Karpas-422 (cell line): Measurements from ENCODE around the gene MTCL1. TPM values are rescaled to one million over a fixed set of nuclear protein-coding genes. Genes with fewer than 3 reads are reported as not detected.

ENCODE experiments used
- DNase-seq: peaks from one replicate; pipeline ENCODE4 v3.0.0-alpha.2; 2015
- H2AFZ ChIP-seq: fragments of 200-600 bp; sonication (generic); 2 replicates; pipeline ENCODE4 v1.6.1; 2014; ENCODE audit warnings: antibody characterized with exemption, low read length, mixed read lengths
- H3K27ac ChIP-seq: fragments of 200-600 bp; sonication (generic); 2 replicates; pipeline ENCODE4 v1.5.1; 2014; ENCODE audit warnings: mild to moderate bottlenecking, low read length, moderate library complexity
- H3K27me3 ChIP-seq: fragments of 200-600 bp; sonication (generic); 2 replicates; pipeline ENCODE4 v1.6.1; 2014; ENCODE audit warnings: low read length, mixed read lengths
- H3K36me3 ChIP-seq: fragments of 200-600 bp; sonication (generic); 2 replicates; pipeline ENCODE4 v1.6.1; 2014; ENCODE audit warnings: low read length, mixed read lengths; ENCODE audit not compliant: insufficient read depth
- H3K4me1 ChIP-seq: fragments of 200-600 bp; sonication (generic); 2 replicates; pipeline ENCODE4 v1.6.1; 2014; ENCODE audit warnings: mild to moderate bottlenecking, low read length, mixed read lengths
- H3K4me2 ChIP-seq: fragments of 200-600 bp; sonication (generic); 2 replicates; pipeline ENCODE4 v1.6.1; 2014; ENCODE audit warnings: low read length, low read depth, mild to moderate bottlenecking; ENCODE audit not compliant: poor library complexity, severe bottlenecking
- H3K4me3 ChIP-seq: fragments of 200-600 bp; sonication (generic); 2 replicates; pipeline ENCODE4 v1.5.1; 2014; ENCODE audit warnings: mild to moderate bottlenecking, antibody characterized with exemption, low read length, mixed read lengths
- H3K79me2 ChIP-seq: fragments of 200-600 bp; sonication (generic); 2 replicates; pipeline ENCODE4 v1.6.1; 2014; ENCODE audit warnings: mild to moderate bottlenecking, low read length, mixed read lengths
- H3K9ac ChIP-seq: fragments of 200-600 bp; sonication (generic); 2 replicates; pipeline ENCODE4 v1.6.0; 2014; ENCODE audit warnings: low read length
- H3K9me2 ChIP-seq: fragments of 200-600 bp; sonication (generic), shearing (Covaris generic); replicated peaks from 2 replicates; pipeline ENCODE4 v1.6.0; 2014; ENCODE audit warnings: mild to moderate bottlenecking, low read length, moderate library complexity; ENCODE audit not compliant: insufficient read depth
- H3K9me3 ChIP-seq: fragments of 300-700, 200-600 bp; sonication (generic); 2 replicates; pipeline ENCODE4 v1.6.1; 2014; ENCODE audit warnings: low read length, mixed read lengths
- H4K20me1 ChIP-seq: fragments of 200-600 bp; sonication (generic); 2 replicates; pipeline ENCODE4 v1.6.1; 2014; ENCODE audit warnings: mild to moderate bottlenecking, antibody characterized with exemption, low read length, low read depth; ENCODE audit not compliant: insufficient read depth
- total RNA-seq: library from RNA; depleted of rRNA; stranded (reverse); fragments of >200 nt; shearing (Covaris generic); gene quantifications from 2 replicates; pipeline ENCODE4 v1.2.3, GENCODE V29; 2014; ENCODE audit warnings: low replicate concordance

Gene MTCL1
- total RNA-seq, 1 experiment from 2014 or later, result 2.9 TPM

DNA sequence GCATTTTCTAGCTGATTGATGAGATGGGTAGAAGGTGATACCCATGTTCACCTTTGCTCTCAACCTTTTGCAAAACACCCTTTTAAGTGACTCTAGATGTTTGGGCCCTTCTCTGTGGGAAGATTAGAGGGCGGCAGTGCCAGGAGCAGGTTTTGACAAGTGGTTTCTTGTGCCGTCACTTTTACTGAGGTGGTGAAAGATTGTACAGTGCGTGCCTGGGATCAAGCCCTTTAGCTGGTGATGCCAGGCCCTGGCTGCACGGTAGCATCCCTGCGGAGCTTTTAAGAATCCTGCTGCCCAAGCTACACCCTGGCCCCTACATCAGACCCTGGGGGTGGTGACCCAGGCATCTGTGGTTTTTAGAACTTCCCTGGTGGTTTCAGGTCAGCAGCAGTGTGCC, 29.1 kb downstream of the MTCL1 start:
- H3K9me3 ChIP-seq, result no peaks in the 10 kb centered on the region
- no peak overlapping the region for H3K4me2 ChIP-seq
- H3K36me3 ChIP-seq, result no peaks in the 10 kb centered on the region
- no peaks in the 10 kb centered on the region for H3K27me3 ChIP-seq
- no peak overlapping the region for H2AFZ ChIP-seq
- H4K20me1 ChIP-seq, result no peaks in the 10 kb centered on the region
- no peaks in the 10 kb centered on the region for H3K9me2 ChIP-seq
- H3K9ac ChIP-seq, result no peak overlapping the region
- no peak overlapping the region for H3K4me3 ChIP-seq
- no peaks in the 10 kb centered on the region for H3K79me2 ChIP-seq
- H3K4me1 ChIP-seq, result no peaks in the 10 kb centered on the region
- no peak for DNase-seq
- no peak overlapping the region for H3K27ac ChIP-seq

DNA sequence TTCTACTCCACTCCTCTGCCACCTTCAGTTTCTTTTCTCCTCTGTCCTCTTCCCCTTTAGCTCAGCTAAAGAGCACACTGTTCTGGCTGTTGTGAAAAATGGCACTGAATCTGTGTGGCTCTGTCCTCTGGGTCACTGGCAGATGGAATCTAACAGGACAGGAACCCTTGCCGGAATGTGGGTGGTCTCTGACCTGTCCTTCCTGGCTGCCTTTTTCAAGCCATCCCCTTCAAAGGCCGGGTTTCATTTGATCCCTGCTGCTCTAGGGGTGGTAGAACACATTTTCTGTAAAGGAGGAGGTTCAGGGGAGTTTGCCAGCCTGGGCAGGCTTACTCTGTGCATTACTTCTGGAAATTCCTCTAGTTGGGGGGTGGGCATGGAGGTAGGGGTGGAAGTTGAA, 29.9 kb downstream of the MTCL1 start:
- no peaks in the 10 kb centered on the region for H4K20me1 ChIP-seq
- no peaks in the 10 kb centered on the region for H3K27me3 ChIP-seq
- no peak overlapping the region for H3K27ac ChIP-seq
- H3K9me3 ChIP-seq, result no peaks in the 10 kb centered on the region
- H3K9me2 ChIP-seq, result no peaks in the 10 kb centered on the region
- no peak overlapping the region for H3K4me3 ChIP-seq
- no peak for DNase-seq
- H3K36me3 ChIP-seq, result no peaks in the 10 kb centered on the region
- no peak overlapping the region for H3K9ac ChIP-seq
- H3K4me2 ChIP-seq, result no peak overlapping the region
- no peak overlapping the region for H2AFZ ChIP-seq
- H3K79me2 ChIP-seq, result no peaks in the 10 kb centered on the region
- no peaks in the 10 kb centered on the region for H3K4me1 ChIP-seq

DNA sequence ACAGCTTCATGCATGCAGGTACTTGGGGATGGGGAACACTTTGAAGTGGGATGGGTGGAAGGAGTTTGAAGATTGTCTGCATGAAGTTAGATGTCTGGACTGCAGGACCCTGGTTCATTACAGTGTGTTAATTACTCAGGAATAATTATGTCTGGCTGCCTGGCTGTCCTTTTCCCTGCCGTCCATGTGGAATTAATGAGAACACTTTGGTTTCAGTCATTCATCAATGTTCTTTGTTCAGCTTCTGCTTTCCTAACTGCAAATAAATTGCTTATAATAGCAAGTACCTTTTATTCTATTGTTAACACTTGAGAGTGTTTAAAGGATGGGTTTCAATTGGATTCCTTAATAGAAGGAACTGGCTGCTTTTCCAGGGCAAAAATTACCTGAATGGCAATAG, 35.8 kb downstream of the MTCL1 start:
- no peak for DNase-seq
- Histone ChIP-seq H3K27me3 (no peaks in the 10 kb centered on the region), H4K20me1 (no peaks in the 10 kb centered on the region), H3K9me2 (no peaks in the 10 kb centered on the region), H3K36me3 (no peaks in the 10 kb centered on the region), H3K27ac (no peak overlapping the region), H3K79me2 (no peaks in the 10 kb centered on the region), H2AFZ (no peak overlapping the region), H3K4me3 (no peak overlapping the region), H3K4me2 (no peak overlapping the region), H3K9ac (no peak overlapping the region), H3K9me3 (no peaks in the 10 kb centered on the region), H3K4me1 (no peaks in the 10 kb centered on the region)

GRCh38 chr18:8741532-8741931, 36.2 kb downstream of the MTCL1 start:
- Histone ChIP-seq H3K9ac (no peak overlapping the region), H3K9me2 (no peaks in the 10 kb centered on the region), H3K27me3 (no peaks in the 10 kb centered on the region), H3K79me2 (no peaks in the 10 kb centered on the region), H4K20me1 (no peaks in the 10 kb centered on the region), H3K9me3 (no peaks in the 10 kb centered on the region), H3K4me2 (no peak overlapping the region), H3K36me3 (no peaks in the 10 kb centered on the region), H3K4me3 (no peak overlapping the region), H3K4me1 (no peaks in the 10 kb centered on the region), H2AFZ (no peak overlapping the region), H3K27ac (no peak overlapping the region)
- DNase-seq, result no peak

GRCh38 chr18:8742387-8743361, 37.3 kb downstream of the MTCL1 start:
- no peak for DNase-seq
- H3K27ac ChIP-seq, result no peak overlapping the region
- H3K4me1 ChIP-seq, result no peaks in the 10 kb centered on the region
- no peaks in the 10 kb centered on the region for H3K36me3 ChIP-seq
- no peaks in the 10 kb centered on the region for H3K79me2 ChIP-seq
- H3K9ac ChIP-seq, result no peak overlapping the region
- no peak overlapping the region for H3K4me2 ChIP-seq
- no peak overlapping the region for H3K4me3 ChIP-seq
- no peaks in the 10 kb centered on the region for H3K27me3 ChIP-seq
- H4K20me1 ChIP-seq, result no peaks in the 10 kb centered on the region
- H3K9me2 ChIP-seq, result no peaks in the 10 kb centered on the region
- no peak overlapping the region for H2AFZ ChIP-seq
- no peaks in the 10 kb centered on the region for H3K9me3 ChIP-seq

- no peak overlapping the region for H3K4me3 ChIP-seq
- no peak overlapping the region for H2AFZ ChIP-seq
- DNase-seq, result no peak
- no peak overlapping the region for H3K9ac ChIP-seq
- no peak overlapping the region for H3K4me2 ChIP-seq
- no peaks in the 10 kb centered on the region for H4K20me1 ChIP-seq
- no peaks in the 10 kb centered on the region for H3K9me2 ChIP-seq
- H3K27ac ChIP-seq, result no peak overlapping the region
- H3K9me3 ChIP-seq, result no peaks in the 10 kb centered on the region
- H3K27me3 ChIP-seq, result no peaks in the 10 kb centered on the region
- no peaks in the 10 kb centered on the region for H3K4me1 ChIP-seq
- H3K79me2 ChIP-seq, result no peaks in the 10 kb centered on the region
- no peaks in the 10 kb centered on the region for H3K36me3 ChIP-seq
Measured at GRCh38 chr18:8744038-8744437, 38.7 kb downstream of the MTCL1 start.

- H3K4me3 ChIP-seq, result no peak overlapping the region
- no peaks in the 10 kb centered on the region for H3K27me3 ChIP-seq
- no peaks in the 10 kb centered on the region for H3K36me3 ChIP-seq
- no peaks in the 10 kb centered on the region for H4K20me1 ChIP-seq
- no peak overlapping the region for H2AFZ ChIP-seq
- no peaks in the 10 kb centered on the region for H3K9me3 ChIP-seq
- no peak overlapping the region for H3K4me2 ChIP-seq
- H3K27ac ChIP-seq, result no peak overlapping the region
- no peaks in the 10 kb centered on the region for H3K4me1 ChIP-seq
- no peak overlapping the region for H3K9ac ChIP-seq
- H3K79me2 ChIP-seq, result no peaks in the 10 kb centered on the region
- no peak for DNase-seq
- H3K9me2 ChIP-seq, result no peaks in the 10 kb centered on the region
Measured at GRCh38 chr18:8744656-8745055, 39.3 kb downstream of the MTCL1 start.

GRCh38 chr18:8745355-8746014, 40.1 kb downstream of the MTCL1 start:
- no peak overlapping the region for H3K27ac ChIP-seq
- no peaks in the 10 kb centered on the region for H4K20me1 ChIP-seq
- H3K9ac ChIP-seq, result no peak overlapping the region
- no peak overlapping the region for H3K4me2 ChIP-seq
- no peaks in the 10 kb centered on the region for H3K79me2 ChIP-seq
- H2AFZ ChIP-seq, result no peak overlapping the region
- DNase-seq, result no peak
- no peaks in the 10 kb centered on the region for H3K9me3 ChIP-seq
- H3K36me3 ChIP-seq, result no peaks in the 10 kb centered on the region
- H3K4me3 ChIP-seq, result no peak overlapping the region
- no peaks in the 10 kb centered on the region for H3K27me3 ChIP-seq
- no peaks in the 10 kb centered on the region for H3K9me2 ChIP-seq
- no peaks in the 10 kb centered on the region for H3K4me1 ChIP-seq
